Measurements from ENCODE around the gene FBXL16.

DNA sequence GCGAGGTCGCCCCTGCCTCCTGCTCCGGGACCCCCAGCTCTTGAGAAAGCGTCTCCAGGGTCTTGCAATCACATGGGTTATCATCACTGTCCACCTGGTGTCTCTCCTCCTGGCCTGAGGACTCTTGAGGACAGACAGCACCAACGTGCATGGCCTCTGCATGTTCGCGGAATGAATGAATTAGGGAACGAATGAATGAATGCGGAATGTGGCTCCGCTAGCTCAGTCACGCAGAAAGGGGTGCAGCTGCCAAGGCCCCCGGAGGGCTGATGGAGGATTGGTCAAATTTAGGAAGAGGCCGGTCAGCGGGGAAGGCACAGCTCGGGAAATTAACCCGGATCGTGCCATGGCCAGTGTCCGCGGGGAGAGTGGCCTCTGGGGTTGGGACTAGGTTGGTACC is 3.3 kb downstream of the FBXL16 start:
- TF ChIP-seq TAF1 (IDR thresholded peaks at IDR 0.05; ENCODE audit: borderline replicate concordance, low read depth, low read length) (no peak), POLR2A (IDR thresholded peaks at IDR 0.05; ENCODE audit: low read depth, low read length) (no peak), POLR2AphosphoS5 (IDR thresholded peaks at IDR 0.05; ENCODE audit: low read depth, low read length) (no peak)
